Peyer's patch (tissue), 4 donors: Measurements from ENCODE around the gene RNF31.

Experiments used
- CTCF ChIP-seq, 6 experiments: fragments of 450-650 bp in 4 of 6; fragments of 200-600 bp in 2 of 6; sonication (generic) in 1 of 6; IDR thresholded peaks; one replicate each; pipeline ENCODE4 v1.5.1; 2017 to 2019; ENCODE audit warnings: antibody characterized with exemption in 6 of 6, mild to moderate bottlenecking in 3 of 6, moderate library complexity in 1 of 6
- POLR2A ChIP-seq, 2 donors: fragments of 450-650 bp; IDR thresholded peaks; one replicate each; pipeline ENCODE4 v1.5.1; 2017; ENCODE audit warnings: antibody characterized with exemption in 2 of 2, mild to moderate bottlenecking in 2 of 2, moderate library complexity in 2 of 2

GRCh38 chr14:24172871-24173281 is 25.6 kb downstream of the RNF31 start:
- TF ChIP-seq CTCF (IDR thresholded peaks at IDR 0.05) (no peak), POLR2A (IDR thresholded peaks at IDR 0.05) (no peak)
